ENCODE data around the gene PKP3.
"Not testable (repeated sequence)": the region's sequence is repeated elsewhere in the genome, so short reads cannot be mapped to it uniquely, and the experiment has no call there.

PKP3 gene

GRCh38 chr11:432501-433100 is 38.6 kb downstream of the PKP3 start:
- Mint-ChIP-seq H3K27ac (no peak overlapping the region), H3K4me1 (peaks cover 5% of the 10 kb centered on the region), H3K4me3 (no peak overlapping the region), H3K27me3 (no peaks in the 10 kb centered on the region), H3K9me3 (no peaks in the 10 kb centered on the region)
- DNase-seq = no peak
- ATAC-seq = no peak

- Mint-ChIP-seq H3K4me1 (peaks cover 10% of the 10 kb centered on the region), H3K27me3 (no peaks in the 10 kb centered on the region), H3K27ac (no peak overlapping the region), H3K4me3 (no peak overlapping the region), H3K9me3 (no peaks in the 10 kb centered on the region)
- no peak for DNase-seq
- no peak for ATAC-seq
Measured at GRCh38 chr11:433111-433510, 39.1 kb downstream of the PKP3 start.

- Mint-ChIP-seq H3K27me3 (no peaks in the 10 kb centered on the region), H3K4me3 (no peak overlapping the region)
Measured at GRCh38 chr11:433641-434040, 39.6 kb downstream of the PKP3 start.

GRCh38 chr11:434496-434895 is 40.5 kb downstream of the PKP3 start:
- no peak overlapping the region for H3K27ac Mint-ChIP-seq
- no peak overlapping the region for H3K4me3 Mint-ChIP-seq
- no peaks in the 10 kb centered on the region for H3K9me3 Mint-ChIP-seq
- DNase-seq (no peak), ATAC-seq (no peak)
- H3K4me1 Mint-ChIP-seq = peaks cover 23% of the 10 kb centered on the region
- no peaks in the 10 kb centered on the region for H3K27me3 Mint-ChIP-seq

More at GRCh38 chr11:433641-434040, 39.6 kb downstream of the PKP3 start:
- Mint-ChIP-seq H3K9me3 (no peaks in the 10 kb centered on the region), H3K27ac (no peak overlapping the region), H3K4me1 (peaks cover 16% of the 10 kb centered on the region)
- no peak for DNase-seq
- peak; percentile 26 for ATAC-seq

GRCh38 chr11:434999-435740 is 41.2 kb downstream of the PKP3 start:
- not testable (repeated sequence) for DNase-seq, H3K9me3 Mint-ChIP-seq, H3K27me3 Mint-ChIP-seq, ATAC-seq, H3K27ac Mint-ChIP-seq, H3K4me3 Mint-ChIP-seq
- H3K4me1 Mint-ChIP-seq = peaks cover 29% of the 10 kb centered on the region

- peaks cover 42% of the 10 kb centered on the region for H3K4me1 Mint-ChIP-seq
- H3K9me3 Mint-ChIP-seq = no peaks in the 10 kb centered on the region
- DNase-seq = no peak
- no peak overlapping the region for H3K27ac Mint-ChIP-seq
- ATAC-seq = no peak
- no peak overlapping the region for H3K4me3 Mint-ChIP-seq
- H3K27me3 Mint-ChIP-seq = no peaks in the 10 kb centered on the region
Measured at GRCh38 chr11:437228-437870, 43.3 kb downstream of the PKP3 start.

GRCh38 chr11:438101-438844 is 44.3 kb downstream of the PKP3 start:
- Mint-ChIP-seq H3K4me3 (no peak overlapping the region), H3K27ac (no peak overlapping the region), H3K9me3 (no peaks in the 10 kb centered on the region), H3K4me1 (peaks cover 42% of the 10 kb centered on the region), H3K27me3 (no peaks in the 10 kb centered on the region)
- ATAC-seq (no peak), DNase-seq (no peak)

- H3K9me3 Mint-ChIP-seq = no peaks in the 10 kb centered on the region
- peaks cover 42% of the 10 kb centered on the region for H3K4me1 Mint-ChIP-seq
- DNase-seq (no peak), ATAC-seq (no peak)
- H3K27me3 Mint-ChIP-seq = no peaks in the 10 kb centered on the region
- H3K27ac Mint-ChIP-seq = no peak overlapping the region
- peak overlapping the region in 1 of 2 donors; percentile 17 for H3K4me3 Mint-ChIP-seq
Measured at GRCh38 chr11:439315-440064, 45.5 kb downstream of the PKP3 start.

- Mint-ChIP-seq H3K4me1 (peaks cover 42% of the 10 kb centered on the region), H3K27ac (peak overlapping the region in 1 of 2 donors; percentile 12), H3K9me3 (no peaks in the 10 kb centered on the region), H3K27me3 (no peaks in the 10 kb centered on the region), H3K4me3 (peak overlapping the region; percentile 66 to 75)
- no peak for DNase-seq
- no peak for ATAC-seq
Measured at GRCh38 chr11:440065-441042, 46.3 kb downstream of the PKP3 start.

GRCh38 chr11:441043-441417 is 47.0 kb downstream of the PKP3 start:
- H3K4me3 Mint-ChIP-seq = peak overlapping the region; percentile 66 to 75
- H3K27ac Mint-ChIP-seq = peak overlapping the region in 1 of 2 donors; percentile 45
- no peaks in the 10 kb centered on the region for H3K27me3 Mint-ChIP-seq
- ATAC-seq = no peak
- H3K9me3 Mint-ChIP-seq = no peaks in the 10 kb centered on the region
- no peak for DNase-seq
- H3K4me1 Mint-ChIP-seq = peaks cover 42% of the 10 kb centered on the region

GRCh38 chr11:441418-442274 is 47.6 kb downstream of the PKP3 start, which contains the start of gene ANO9:
Gene ANO9 (minus strand): TSS chr11:442011. CDS start chr11:441926, 85 bp downstream.
- DNase-seq (peak; percentile 59 to 64), ATAC-seq (peak; percentile 88)
- Mint-ChIP-seq H3K4me3 (peak within 1 kb of the TSS; percentile 66 to 75), H3K27ac (peak within 1 kb of the TSS in 1 of 2 donors; percentile 63), H3K9me3 (no peaks in the 10 kb centered on the region), H3K4me1 (peaks cover 42% of the 10 kb centered on the region), H3K27me3 (no peaks in the 10 kb centered on the region)

GRCh38 chr11:442611-443081 is 48.6 kb downstream of the PKP3 start:
- no peaks in the 10 kb centered on the region for H3K9me3 Mint-ChIP-seq
- H3K27ac Mint-ChIP-seq = no peak overlapping the region
- ATAC-seq = no peak
- DNase-seq = no peak
- H3K27me3 Mint-ChIP-seq = no peaks in the 10 kb centered on the region
- peaks cover 36% of the 10 kb centered on the region for H3K4me1 Mint-ChIP-seq
- no peak overlapping the region for H3K4me3 Mint-ChIP-seq

GRCh38 chr11:443542-444199 is 49.7 kb downstream of the PKP3 start:
- H3K4me3 Mint-ChIP-seq = no peak overlapping the region

More at GRCh38 chr11:443542-444199, 49.7 kb downstream of the PKP3 start:
- no peaks in the 10 kb centered on the region for H3K27me3 Mint-ChIP-seq
- no peak for DNase-seq
- ATAC-seq = no peak
- peaks cover 35% of the 10 kb centered on the region for H3K4me1 Mint-ChIP-seq
- no peaks in the 10 kb centered on the region for H3K9me3 Mint-ChIP-seq
- no peak overlapping the region for H3K27ac Mint-ChIP-seq

All from stimulated activated naive CD8-positive, alpha-beta T cell treated with anti-CD3 and anti-CD28 coated beads, Interleukin-15, amount 100 ng/mL, for 72 hours (primary cell).